ENCODE results near the gene NT5C3A.
A peak's percentile ranks its signal among the peaks of the same experiment; 100 is the strongest.

NT5C3A gene

DNA sequence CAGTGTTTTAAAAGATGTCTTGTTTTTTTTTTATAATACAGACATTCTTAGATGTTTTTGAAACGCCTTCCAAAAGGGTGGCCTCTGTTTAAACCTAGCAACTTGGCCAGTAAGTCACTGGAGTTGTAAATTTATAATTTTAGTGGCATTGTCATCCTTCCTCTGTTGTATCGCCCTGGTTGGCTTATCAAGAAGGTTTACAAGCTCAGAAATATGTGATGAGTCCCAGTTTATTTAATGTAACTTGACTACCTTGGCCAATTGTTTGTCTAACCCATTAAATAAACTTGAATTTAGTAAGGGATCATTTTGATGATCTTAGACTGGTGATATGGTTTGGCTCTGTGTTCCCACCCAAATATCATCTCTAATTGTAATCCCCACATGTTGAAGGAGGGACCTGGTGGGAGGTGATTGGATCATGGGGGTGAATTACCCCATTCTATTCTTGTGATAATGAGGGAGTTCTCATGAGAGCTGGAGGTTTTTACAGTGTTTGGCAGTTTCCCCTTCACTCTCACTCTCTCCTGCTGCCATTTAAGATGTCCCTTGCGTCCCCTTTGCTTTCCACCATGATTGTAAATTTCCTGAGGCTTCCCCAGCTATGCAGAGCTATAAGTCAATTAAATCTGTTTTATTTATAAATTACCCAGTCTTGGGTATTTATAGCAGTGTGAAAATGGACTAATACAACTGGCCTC, 13.4 kb upstream of the NT5C3A start:
- no peak for DNase-seq (ENCODE audit: low spot score)

- DNase-seq (ENCODE audit: low spot score) = no peak
Measured at GRCh38 chr7:33073243-33073642, 10.7 kb upstream of the NT5C3A start.

DNA sequence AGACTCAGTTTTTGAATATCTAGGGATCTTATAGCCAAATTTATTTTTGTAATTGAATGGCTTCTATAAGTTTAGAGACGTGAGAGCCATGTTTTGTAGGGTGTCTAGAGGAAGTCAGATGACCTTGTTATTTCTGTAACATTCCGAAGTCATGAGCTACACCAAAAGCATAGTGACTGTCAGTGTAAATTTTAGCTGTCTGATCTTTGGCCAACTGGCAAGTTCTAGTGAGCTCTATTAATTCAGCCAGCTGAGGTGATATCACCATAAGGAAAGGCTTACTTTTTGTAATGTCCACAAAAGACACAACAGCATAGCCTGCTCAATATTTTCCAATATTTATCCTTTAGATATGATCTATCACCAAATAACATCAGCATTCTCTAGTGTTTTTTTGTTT, 9.9 kb upstream of the NT5C3A start:
- no peak for DNase-seq (ENCODE audit: low spot score)

- no peak for DNase-seq (ENCODE audit: low spot score)
Measured at GRCh38 chr7:33070831-33071230, 8.3 kb upstream of the NT5C3A start.

GRCh38 chr7:33070277-33070676, 7.7 kb upstream of the NT5C3A start:
- DNase-seq (ENCODE audit: low spot score) = no peak

GRCh38 chr7:33067921-33068320, 5.3 kb upstream of the NT5C3A start:
- no peak for DNase-seq (ENCODE audit: low spot score)

DNA sequence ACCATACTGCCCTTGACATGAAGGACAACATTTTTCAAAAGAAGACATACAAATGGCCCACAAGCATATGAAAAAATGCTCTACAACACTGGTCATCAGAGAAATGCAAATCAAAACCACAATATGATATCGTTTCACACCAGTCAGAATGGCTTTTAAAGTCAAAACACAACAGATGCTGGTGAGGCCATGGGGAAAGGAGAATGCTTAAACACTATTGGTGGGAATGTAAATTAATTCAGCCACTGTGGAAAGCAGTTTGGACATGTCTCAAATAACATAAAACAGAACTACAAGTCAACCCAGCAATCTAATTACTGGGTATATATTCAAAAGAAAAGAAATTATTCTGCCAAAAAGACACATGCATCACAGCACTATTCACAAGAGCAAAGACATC, 4.2 kb upstream of the NT5C3A start:
- DNase-seq (ENCODE audit: low spot score) = no peak

- DNase-seq (ENCODE audit: low spot score) = no peak
Measured at GRCh38 chr7:33065981-33066380, 3.4 kb upstream of the NT5C3A start.

DNA sequence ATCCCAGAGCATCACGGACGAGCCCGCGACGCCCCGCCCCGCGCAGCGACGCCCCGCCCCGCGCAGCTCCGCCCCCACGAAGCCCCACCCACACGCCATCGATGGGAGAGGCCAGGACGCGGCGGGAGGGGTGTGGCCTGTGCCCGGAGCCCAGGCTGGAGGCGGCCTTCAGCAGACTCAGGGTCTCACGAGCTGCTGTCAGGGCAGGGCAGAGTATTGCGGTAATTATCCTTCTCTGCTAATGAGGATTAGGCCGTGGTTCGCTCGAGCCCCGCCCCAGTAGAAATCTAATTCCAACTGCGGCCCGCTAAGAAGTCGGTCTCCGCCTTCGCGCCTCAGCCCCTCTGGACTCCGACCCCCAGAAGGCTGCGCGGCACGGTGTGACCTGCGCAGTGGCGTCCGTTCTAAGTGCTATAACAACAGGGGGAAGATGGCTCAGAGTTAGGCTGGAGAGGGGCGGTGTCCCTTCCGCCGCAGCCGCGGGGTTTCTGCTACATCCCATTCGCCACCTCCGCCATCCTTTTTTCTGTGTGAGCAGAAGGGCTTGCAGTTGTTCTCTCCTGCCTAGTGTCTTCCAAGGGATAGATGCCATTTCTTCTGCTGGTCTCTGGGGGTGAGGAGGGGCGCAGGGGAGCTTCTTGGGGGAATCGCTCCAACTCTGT, 337 bp upstream of the NT5C3A start:
- peak; percentile 97 for DNase-seq (ENCODE audit: low spot score)

DNA sequence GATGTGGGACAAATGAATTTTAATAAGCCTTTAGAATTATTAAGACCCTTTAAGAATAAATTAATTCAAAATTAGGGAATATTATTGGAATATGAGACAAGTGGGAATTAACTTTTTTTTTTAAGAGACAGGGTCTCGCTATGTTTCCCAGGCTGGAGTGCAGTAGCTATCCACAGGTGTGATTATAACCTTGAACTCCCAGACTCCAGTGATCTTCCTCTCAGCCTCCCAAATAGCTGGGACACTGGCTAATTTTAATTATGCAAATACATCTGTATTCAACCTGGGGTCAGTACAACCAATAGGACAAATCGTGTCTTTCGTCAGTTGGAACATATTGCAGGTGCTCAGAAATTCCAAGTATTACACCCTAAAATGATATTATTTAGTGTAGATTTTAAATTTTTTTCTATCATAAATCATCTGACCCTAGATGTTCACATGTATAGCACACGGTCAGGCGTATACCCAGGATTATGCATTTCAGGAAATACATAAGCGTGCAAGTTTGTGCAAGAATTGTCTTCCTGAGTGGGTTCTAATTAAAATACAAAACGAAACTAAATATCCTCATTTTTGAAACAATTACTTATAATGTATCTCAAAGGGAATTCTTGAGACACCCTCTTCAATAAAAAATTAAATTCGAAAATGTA, 1.2 kb downstream of the NT5C3A start:
- no peak for DNase-seq (ENCODE audit: low spot score)

DNA sequence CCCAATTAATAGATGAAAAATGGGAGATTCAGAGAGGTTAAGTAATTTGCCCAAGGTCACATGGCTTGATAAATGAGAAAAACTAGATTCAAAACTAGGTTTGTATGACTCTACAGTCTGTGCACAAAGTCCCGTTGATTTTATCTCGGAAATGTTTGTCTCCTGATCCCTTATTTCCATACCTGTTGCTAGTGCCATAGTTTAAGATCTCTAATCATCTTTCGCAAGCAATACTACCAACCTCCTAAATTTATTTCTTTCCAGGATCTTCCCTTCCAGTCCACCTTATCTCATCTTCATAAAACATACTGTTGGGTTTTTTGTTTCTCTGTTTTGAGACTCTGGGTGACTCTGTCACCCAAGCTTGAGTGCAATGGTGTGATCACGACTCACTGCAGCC, 2.9 kb downstream of the NT5C3A start:
- DNase-seq (ENCODE audit: low spot score) = no peak

- no peak for DNase-seq (ENCODE audit: low spot score)
Measured at GRCh38 chr7:33055158-33055557, 7.4 kb downstream of the NT5C3A start.

GRCh38 chr7:33054261-33054964, 8.2 kb downstream of the NT5C3A start:
- DNase-seq (ENCODE audit: low spot score) = no peak

DNA sequence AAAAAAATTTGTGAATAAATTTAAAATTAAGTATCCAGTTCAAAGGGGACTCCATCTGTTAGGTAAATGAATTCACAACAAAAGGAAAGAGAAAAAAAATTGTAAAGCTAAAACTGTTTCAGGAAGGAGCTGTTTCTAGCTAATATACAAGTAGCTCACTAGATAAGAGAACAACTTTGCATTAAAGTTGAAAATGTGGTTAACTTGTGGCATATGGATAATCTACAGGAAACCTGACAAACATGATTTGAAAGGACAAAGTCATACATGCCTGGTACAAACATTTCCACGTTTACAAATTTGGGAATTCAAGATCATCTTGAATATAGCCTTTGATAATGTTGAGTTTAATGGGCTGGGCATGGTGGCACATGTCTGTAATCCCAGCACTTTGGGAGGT, 8.9 kb downstream of the NT5C3A start:
- no peak for DNase-seq (ENCODE audit: low spot score)

DNA sequence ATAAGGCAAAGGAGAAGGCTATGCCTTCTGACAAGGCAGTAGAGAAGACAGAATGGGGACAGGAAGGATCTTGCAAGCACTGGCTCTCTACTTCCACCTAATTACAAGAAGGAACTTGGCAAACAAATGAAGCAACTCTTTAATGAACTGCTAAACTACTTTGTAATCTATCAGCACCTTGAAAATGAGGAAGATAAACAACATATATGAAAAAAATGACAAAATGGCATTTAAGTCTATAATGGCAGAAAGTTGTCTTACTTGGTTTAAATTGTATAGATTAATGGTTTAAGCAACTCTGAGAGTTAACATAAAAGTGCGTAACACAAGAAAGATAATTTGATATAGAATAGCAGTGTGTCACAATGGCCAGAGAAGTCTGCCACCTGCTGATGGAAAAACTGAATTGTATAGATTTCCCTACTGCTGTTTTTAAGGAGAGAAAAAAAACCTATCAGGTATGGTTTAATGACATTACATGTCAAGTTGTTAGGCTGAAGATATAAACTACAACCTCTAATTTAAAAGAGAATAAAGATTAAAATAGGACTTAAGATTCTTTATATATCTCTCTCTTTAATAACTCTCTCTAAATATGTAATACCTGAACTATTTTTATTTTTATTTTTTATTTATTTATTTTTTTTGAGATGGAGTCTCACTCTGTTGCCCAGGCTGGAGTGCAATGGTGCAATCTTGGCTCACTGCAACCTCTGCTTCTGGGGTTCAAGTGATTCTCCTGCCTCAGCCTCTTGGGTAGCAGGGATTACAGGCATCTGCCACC, 11.8 kb downstream of the NT5C3A start:
- DNase-seq (ENCODE audit: low spot score) = peak; percentile 14

GRCh38 chr7:33048704-33049103, 13.9 kb downstream of the NT5C3A start:
- DNase-seq (ENCODE audit: low spot score) = no peak

GRCh38 chr7:33048257-33048656, 14.3 kb downstream of the NT5C3A start:
- DNase-seq (ENCODE audit: low spot score) = no peak

- DNase-seq (ENCODE audit: low spot score) = no peak
Measured at GRCh38 chr7:33044986-33045385, 17.6 kb downstream of the NT5C3A start.

GRCh38 chr7:33044401-33044718, 18.2 kb downstream of the NT5C3A start:
- DNase-seq (ENCODE audit: low spot score) = no peak

GRCh38 chr7:33043501-33044400, 18.8 kb downstream of the NT5C3A start:
- no peak for DNase-seq (ENCODE audit: low spot score)

Data from iPS-NIHi11 (cell line).